AG04450 (cell line): ENCODE measurements around the gene SLC25A12. TPM values are rescaled to one million over a fixed set of nuclear protein-coding genes. Genes with fewer than 3 reads are reported as not detected.

Experiments used
- CTCF ChIA-PET: fragments of 300-600, 350-600 bp; formaldehyde crosslinking; extraction: SDS; loops from one replicate; lab custom pipeline; 2022; ENCODE audit warnings: antibody characterized with exemption, inconsistent platforms; lab: Charles Lee
- POLR2A ChIA-PET: fragments of 350-600 bp; formaldehyde crosslinking; extraction: SDS; loops from one replicate; lab custom pipeline; 2021; ENCODE audit warnings: antibody characterized with exemption, inconsistent platforms; lab: Yijun Ruan, JAX
- DNase-seq: peaks from one replicate; pipeline ENCODE4 v3.0.0-alpha.2; 2011; ENCODE audit warnings: low read depth, low spot score
- H3K27ac ChIP-seq: one replicate; pipeline ENCODE4 v1.5.1; 2012; ENCODE audit warnings: low read depth, low read length, control low read depth
- H3K27me3 ChIP-seq: one replicate; pipeline ENCODE4 v1.6.0; 2012; ENCODE audit warnings: low read length; ENCODE audit not compliant: control insufficient read depth, insufficient read depth
- H3K4me3 ChIP-seq: 2 replicates; pipeline ENCODE4 v1.5.1; 2011; ENCODE audit warnings: mild to moderate bottlenecking, low read depth, low read length, control low read depth
- H3K9me3 ChIP-seq: 2 replicates; pipeline ENCODE4 v1.5.1; 2012; ENCODE audit warnings: low read length; ENCODE audit not compliant: control insufficient read depth, insufficient read depth
- polyA plus RNA-seq: library from polyadenylated mRNA; depleted of rRNA; stranded (reverse); fragments of >200 nt; gene quantifications from 2 replicates; pipeline ENCODE4 v1.2.3, GENCODE V29; 2011
- TF ChIP-seq, protein P1 (sequence below): IDR thresholded peaks from 2 replicates; pipeline ENCODE4 v1.5.1; 2011; ENCODE audit warnings: low read depth, low read length, control low read depth, inconsistent platforms

SLC25A12 gene
- polyA plus RNA-seq, 1 experiment = 27.3 TPM

DNA sequence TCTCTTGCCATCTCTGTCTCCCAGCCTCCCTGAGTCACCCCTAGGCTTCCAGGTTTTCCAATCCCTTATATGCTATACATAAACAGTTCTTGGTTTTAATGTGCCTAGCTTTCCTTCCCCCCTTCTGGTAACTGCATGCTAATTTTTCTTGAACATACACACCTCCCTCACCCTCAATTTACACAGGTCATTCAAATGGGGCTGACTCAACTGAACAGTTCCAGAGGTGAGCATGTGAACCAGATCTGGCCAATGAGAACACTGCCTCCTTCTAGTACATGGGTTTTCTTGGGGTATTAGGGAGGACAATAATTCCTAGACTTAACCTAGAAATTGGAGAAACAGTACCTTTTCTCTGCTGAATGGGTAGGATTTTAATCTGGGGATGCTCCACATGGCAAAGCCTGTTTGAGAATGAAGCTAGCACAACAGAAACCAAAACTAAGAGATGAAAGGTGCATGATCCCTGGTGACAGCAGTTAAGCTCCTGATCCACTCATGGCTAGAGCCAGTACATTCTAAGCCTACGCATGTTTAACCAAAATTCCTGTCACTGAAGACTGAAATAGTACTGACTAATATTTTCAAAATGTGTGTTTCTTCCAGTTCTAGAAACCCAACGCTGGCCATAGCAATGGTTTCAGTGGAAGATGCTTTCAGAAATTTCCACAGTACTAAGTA lies 11.8 kb downstream of the SLC25A12 start:
- TF ChIP-seq, protein P1, sequence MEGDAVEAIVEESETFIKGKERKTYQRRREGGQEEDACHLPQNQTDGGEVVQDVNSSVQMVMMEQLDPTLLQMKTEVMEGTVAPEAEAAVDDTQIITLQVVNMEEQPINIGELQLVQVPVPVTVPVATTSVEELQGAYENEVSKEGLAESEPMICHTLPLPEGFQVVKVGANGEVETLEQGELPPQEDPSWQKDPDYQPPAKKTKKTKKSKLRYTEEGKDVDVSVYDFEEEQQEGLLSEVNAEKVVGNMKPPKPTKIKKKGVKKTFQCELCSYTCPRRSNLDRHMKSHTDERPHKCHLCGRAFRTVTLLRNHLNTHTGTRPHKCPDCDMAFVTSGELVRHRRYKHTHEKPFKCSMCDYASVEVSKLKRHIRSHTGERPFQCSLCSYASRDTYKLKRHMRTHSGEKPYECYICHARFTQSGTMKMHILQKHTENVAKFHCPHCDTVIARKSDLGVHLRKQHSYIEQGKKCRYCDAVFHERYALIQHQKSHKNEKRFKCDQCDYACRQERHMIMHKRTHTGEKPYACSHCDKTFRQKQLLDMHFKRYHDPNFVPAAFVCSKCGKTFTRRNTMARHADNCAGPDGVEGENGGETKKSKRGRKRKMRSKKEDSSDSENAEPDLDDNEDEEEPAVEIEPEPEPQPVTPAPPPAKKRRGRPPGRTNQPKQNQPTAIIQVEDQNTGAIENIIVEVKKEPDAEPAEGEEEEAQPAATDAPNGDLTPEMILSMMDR = no peak
- Histone ChIP-seq H3K27me3 (no peaks in the 10 kb centered on the region), H3K4me3 (no peak overlapping the region), H3K27ac (no peak overlapping the region), H3K9me3 (no peaks in the 10 kb centered on the region)
- POLR2A ChIA-PET = no interaction called here
- no peak for DNase-seq
- CTCF ChIA-PET = interaction anchor here (0.9 kb wide), 1 partner anchor 176 kb away, joined by 3 read pairs; no protein-coding TSS in a partner anchor

DNA sequence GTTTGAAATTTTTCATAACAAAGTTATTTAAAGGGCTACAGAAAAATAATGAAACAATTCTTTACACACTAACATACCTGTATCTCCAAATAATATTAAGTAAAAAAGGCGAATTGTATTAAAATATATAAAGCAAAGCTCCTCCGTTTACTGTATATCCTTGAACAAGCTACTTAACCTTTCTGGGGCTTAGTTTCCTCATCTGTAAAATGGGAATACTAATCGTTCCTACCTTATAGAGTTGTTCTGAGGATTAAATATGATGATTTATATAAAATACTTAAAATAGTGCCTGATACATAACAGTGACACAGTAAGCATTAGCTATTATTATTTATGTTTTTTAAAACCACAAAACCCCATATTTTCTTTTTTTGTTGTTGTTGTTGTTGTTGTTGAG lies 13.3 kb downstream of the SLC25A12 start:
- no peak for DNase-seq
- Histone ChIP-seq H3K27ac (no peak overlapping the region), H3K9me3 (no peaks in the 10 kb centered on the region), H3K27me3 (no peaks in the 10 kb centered on the region), H3K4me3 (no peak overlapping the region)
- TF ChIP-seq, protein P1 = no peak
- CTCF ChIA-PET = no interaction called here
- POLR2A ChIA-PET = no interaction called here

DNA sequence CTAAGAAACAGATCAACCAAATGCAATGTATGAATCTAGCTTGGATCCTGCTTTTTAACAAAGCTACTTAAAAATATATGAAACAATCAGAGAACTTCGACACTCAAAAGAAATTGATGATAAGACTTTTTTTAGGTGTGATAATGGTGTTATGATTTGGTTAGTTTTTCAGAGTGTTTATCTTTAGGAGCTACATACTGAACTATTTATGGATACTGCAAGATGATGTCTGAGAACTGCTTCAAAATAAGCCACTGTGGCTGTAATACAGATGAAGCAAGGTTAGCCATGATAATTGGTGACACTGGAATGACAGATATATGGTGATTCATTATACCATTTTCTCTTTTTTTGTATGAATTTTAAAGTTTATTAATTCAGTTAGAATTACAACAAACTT lies 14.2 kb downstream of the SLC25A12 start:
- POLR2A ChIA-PET = no interaction called here
- CTCF ChIA-PET = no interaction called here
- TF ChIP-seq, protein P1 = no peak

DNA sequence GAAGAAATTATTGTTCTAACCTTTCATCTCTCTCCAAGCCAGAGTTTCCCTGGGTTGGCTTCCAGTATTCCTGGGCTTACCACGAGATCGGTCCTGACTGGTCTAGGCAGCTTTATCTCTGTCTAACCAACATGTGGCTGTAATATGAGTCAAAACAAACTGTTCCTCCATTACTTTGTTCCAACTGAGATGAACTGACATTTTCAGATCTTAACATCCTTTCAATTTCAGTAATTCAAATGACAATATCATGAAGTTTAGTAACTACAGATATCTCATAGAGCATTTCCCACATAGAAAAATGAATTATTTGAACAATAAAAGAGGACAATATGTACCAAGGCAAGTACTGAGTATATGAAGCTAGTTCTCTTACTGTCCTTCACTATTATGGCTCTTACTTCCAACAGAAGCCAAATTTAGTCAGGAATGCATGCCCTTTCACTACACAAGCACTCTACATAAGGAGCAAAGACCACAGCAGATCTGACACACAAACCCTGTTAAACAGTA lies 15.5 kb downstream of the SLC25A12 start:
- no peak overlapping the region for H3K27ac ChIP-seq
- H3K27me3 ChIP-seq = no peaks in the 10 kb centered on the region
- H3K4me3 ChIP-seq = no peak overlapping the region
- ChIA-PET CTCF (no interaction called here), POLR2A (no interaction called here)
- TF ChIP-seq, protein P1 = no peak
- no peaks in the 10 kb centered on the region; the same call in none of the 2 replicates for H3K9me3 ChIP-seq
- DNase-seq = no peak

More for the DNA sequence above, 14.2 kb downstream of the SLC25A12 start:
- no peak overlapping the region for H3K27ac ChIP-seq
- no peaks in the 10 kb centered on the region for H3K27me3 ChIP-seq
- H3K4me3 ChIP-seq = no peak overlapping the region
- DNase-seq = no peak
- H3K9me3 ChIP-seq = no peaks in the 10 kb centered on the region; the same call in none of the 2 replicates

DNA sequence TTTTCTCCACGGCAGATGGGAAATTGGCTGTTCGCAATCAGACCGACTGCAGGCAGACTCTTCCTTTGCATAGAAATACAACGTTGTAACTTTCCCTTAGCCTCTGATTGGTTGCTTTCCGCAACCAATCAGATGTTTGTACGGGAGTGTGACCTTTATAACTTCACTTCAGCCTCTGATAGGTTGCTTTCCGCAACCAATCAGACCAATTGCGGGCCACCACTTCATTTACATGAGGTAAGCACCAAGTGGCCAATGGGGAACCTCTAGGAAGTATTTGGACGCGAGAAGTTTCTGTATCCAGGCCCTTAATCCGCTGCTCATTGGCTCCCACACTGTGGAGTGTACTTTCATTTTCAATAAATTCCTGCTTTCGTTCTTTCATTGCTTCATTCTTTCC lies 19.1 kb downstream of the SLC25A12 start:
- no peaks in the 10 kb centered on the region; the same call in none of the 2 replicates for H3K9me3 ChIP-seq
- H3K27ac ChIP-seq = no peak overlapping the region
- no peak for DNase-seq
- no peak overlapping the region for H3K4me3 ChIP-seq
- ChIA-PET POLR2A (no interaction called here), CTCF (no interaction called here)
- TF ChIP-seq, protein P1 = no peak
- no peaks in the 10 kb centered on the region for H3K27me3 ChIP-seq
